ENCODE results near the gene FRS3. TPM values are rescaled to one million over a fixed set of nuclear protein-coding genes. Genes with fewer than 3 reads are reported as not detected.

FRS3 gene
- total and polyA plus RNA-seq, 2 of the 13 experiments (the other 11 are each of a cell fraction or from before 2014, with no cell fraction given): 3.0 to 7.4 TPM

GRCh38 chr6:41741625-41742490 is 37.8 kb downstream of the FRS3 start (continued):
- TF ChIP-seq PRDM15 (CRISPR knock-in tag; IDR thresholded peaks at IDR 0.05) (no peak), KLF9 (CRISPR knock-in tag; IDR thresholded peaks at IDR 0.05; ENCODE audit: low read depth) (no peak), BCL6 (CRISPR knock-in tag; IDR thresholded peaks at IDR 0.05) (peak; percentile 35; the same call in 1 of the 2 replicates), PAF1 (CRISPR knock-in tag; IDR thresholded peaks at IDR 0.05) (no peak), NR1H2 (CRISPR knock-in tag; IDR thresholded peaks at IDR 0.05; ENCODE audit: borderline replicate concordance, low read depth) (no peak), GATAD1 (CRISPR knock-in tag; IDR thresholded peaks at IDR 0.05) (peak; percentile 22; the same call in 1 of the 2 replicates), NCOA2 (CRISPR knock-in tag; IDR thresholded peaks at IDR 0.05) (peak; percentile 70; the same call in 1 of the 2 replicates), MED8 (CRISPR knock-in tag; IDR thresholded peaks at IDR 0.05; ENCODE audit: insufficient replicate concordance) (no peak), ATAD3A (CRISPR knock-in tag; IDR thresholded peaks at IDR 0.05) (no peak), FOXK2 (IDR thresholded peaks at IDR 0.05) (no peak), CREB1 (IDR thresholded peaks at IDR 0.05) (no peak), CREB1 (CRISPR knock-in tag; IDR thresholded peaks at IDR 0.05) (peak; percentile 75), HCFC1 (IDR thresholded peaks at IDR 0.05; ENCODE audit: low read depth, low read length) (no peak), ZNF431 (CRISPR knock-in tag; IDR thresholded peaks at IDR 0.05; ENCODE audit: borderline replicate concordance, low read depth) (no peak), XBP1 (CRISPR knock-in tag; IDR thresholded peaks at IDR 0.05) (no peak), BRF2 (CRISPR knock-in tag; IDR thresholded peaks at IDR 0.05) (no peak), ZFP36L1 (CRISPR knock-in tag; IDR thresholded peaks at IDR 0.05) (no peak), ZNF709 (CRISPR knock-in tag; IDR thresholded peaks at IDR 0.05) (peak; percentile 54; the same call in 1 of the 2 replicates), ZSCAN12 (CRISPR knock-in tag; IDR thresholded peaks at IDR 0.05) (no peak), PCBP2 (optimal IDR thresholded peaks at IDR 0.05; ENCODE audit: low read depth, low read length, poor library complexity, severe bottlenecking) (no peak), TCF12 (IDR thresholded peaks at IDR 0.05) (no peak), TCF12 (CRISPR knock-in tag; IDR thresholded peaks at IDR 0.05) (no peak), TBP (CRISPR knock-in tag; IDR thresholded peaks at IDR 0.05) (no peak), ZNF496 (CRISPR knock-in tag; IDR thresholded peaks at IDR 0.05; ENCODE audit: insufficient replicate concordance) (no peak), ZNF678 (CRISPR knock-in tag; IDR thresholded peaks at IDR 0.05) (no peak), ZNF605 (CRISPR knock-in tag; IDR thresholded peaks at IDR 0.05) (peak; percentile 69)
